A673 (cell line): ENCODE results near the gene FGF1. TPM values are rescaled to one million over a fixed set of nuclear protein-coding genes. Genes with fewer than 3 reads are reported as not detected.

Source experiments
- BruUV-seq: library from RNA; stranded (reverse); fragments of 400-500 nt; replicated peaks from 2 replicates; lab custom pipeline; 2021; lab: Mats Ljungman, UMichigan
- CTCF ChIA-PET: fragments of 300-600 bp; sonication (Branson Sonifier 250); formaldehyde crosslinking; loops from one replicate; lab custom pipeline; 2022; ENCODE audit warnings: antibody characterized with exemption; lab: Charles Lee
- POLR2A ChIA-PET: fragments of 300-600 bp; sonication (Branson Sonifier 250); formaldehyde crosslinking; loops from one replicate; lab custom pipeline; 2022; ENCODE audit warnings: antibody characterized with exemption; ENCODE audit not compliant: low non-redundant PET; lab: Charles Lee
- DNase-seq: peaks from one replicate; pipeline ENCODE4 v3.0.0-alpha.2; 2015; ENCODE audit warnings: low spot score
- H3K27ac ChIP-seq: fragments of 200-600 bp; sonication (generic); 2 replicates; pipeline ENCODE4 v1.5.1; 2016; ENCODE audit warnings: mixed run types, low read depth, mild to moderate bottlenecking, mixed read lengths, antibody characterized with exemption, low read length; ENCODE audit not compliant: poor library complexity, severe bottlenecking
- H3K27me3 ChIP-seq: fragments of 200-600 bp; sonication (generic); replicated peaks from 2 replicates; pipeline ENCODE4 v1.6.1; 2017; ENCODE audit warnings: mixed run types, low read depth, mild to moderate bottlenecking, mixed read lengths, antibody characterized with exemption, low read length; ENCODE audit not compliant: insufficient read depth, poor library complexity
- H3K36me3 ChIP-seq: fragments of 200-600 bp; sonication (generic); 2 replicates; pipeline ENCODE4 v1.6.1; 2016; ENCODE audit warnings: mixed run types, mild to moderate bottlenecking, mixed read lengths, antibody characterized with exemption, low read length; ENCODE audit not compliant: insufficient read depth, poor library complexity, severe bottlenecking
- H3K4me1 ChIP-seq: fragments of 200-600 bp; sonication (generic); 2 replicates; pipeline ENCODE4 v1.6.1; 2017; ENCODE audit warnings: mixed run types, mild to moderate bottlenecking, mixed read lengths, antibody characterized with exemption, low read length; ENCODE audit not compliant: insufficient read depth, poor library complexity, severe bottlenecking
- H3K4me3 ChIP-seq: fragments of 200-600 bp; sonication (generic); 2 replicates; pipeline ENCODE4 v1.5.1; 2016; ENCODE audit warnings: low read depth, mixed run types, mild to moderate bottlenecking, mixed read lengths, low read length; ENCODE audit not compliant: poor library complexity, severe bottlenecking
- H3K9me3 ChIP-seq: fragments of 200-600 bp; sonication (generic); 2 replicates; pipeline ENCODE4 v1.6.1; 2016; ENCODE audit warnings: mixed run types, low read depth, mild to moderate bottlenecking, mixed read lengths, antibody characterized with exemption, low read length; ENCODE audit not compliant: poor library complexity, severe bottlenecking
- EZH2 ChIP-seq: fragments of 200-600 bp; sonication (generic); IDR thresholded peaks from 2 replicates; pipeline ENCODE4 v1.6.1; 2017; ENCODE audit warnings: borderline replicate concordance, low read depth, mild to moderate bottlenecking, mixed read lengths, antibody characterized with exemption, low read length; ENCODE audit not compliant: poor library complexity, severe bottlenecking
- intact Hi-C: fragments of 100-400 bp; cut with micrococcal nuclease; formaldehyde crosslinking; loops from one replicate; pipeline ENCODE4 v1.10.0; 2022; ENCODE audit not compliant: unreplicated experiment
- total RNA-seq: library from RNA; stranded (reverse); gene quantifications from 2 replicates; pipeline ENCODE4 v1.2.3, GENCODE V29; 2021
- TF ChIP-seq, protein P1 (sequence below): fragments of 300-800, 200-600 bp; sonication (generic); conservative IDR thresholded peaks from 2 replicates; pipeline ENCODE4 v1.5.1; 2017; ENCODE audit warnings: low read depth, mild to moderate bottlenecking, antibody characterized with exemption, low read length, moderate library complexity, mixed read lengths

The FGF1 gene
- total RNA-seq, 1 experiment from 2014 or later = 0.71 TPM

DNA sequence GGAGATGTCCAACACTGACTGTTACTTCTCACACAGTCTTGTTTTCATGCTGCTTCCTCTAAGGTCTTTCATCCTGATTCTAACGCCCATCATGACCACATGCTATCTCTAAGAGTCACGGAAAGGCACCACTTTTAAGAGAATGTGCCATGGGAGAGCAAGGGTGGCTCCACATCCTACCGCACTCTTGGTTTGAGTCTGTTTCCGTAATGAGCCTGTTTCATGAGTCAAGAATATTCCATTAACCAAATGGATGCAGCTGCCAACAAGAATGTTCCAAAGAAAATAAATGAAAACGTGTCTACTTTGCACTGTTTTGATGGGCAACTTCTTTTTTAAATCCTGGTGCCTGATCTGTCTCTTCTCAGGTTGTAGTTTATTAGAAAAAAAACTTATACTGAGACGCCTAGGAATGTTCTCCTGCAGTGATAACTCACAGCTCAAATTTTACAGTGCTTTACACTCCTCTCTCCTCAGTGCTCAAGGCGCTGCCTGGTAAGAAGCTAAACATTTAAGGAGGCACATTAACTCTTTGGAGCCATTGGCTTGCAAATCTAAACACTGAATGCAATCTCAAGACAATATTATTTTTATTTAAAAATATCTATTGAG is 124.3 kb downstream of the FGF1 start:
- Histone ChIP-seq H3K27ac (no peak overlapping the region), H3K36me3 (no peaks in the 10 kb centered on the region), H3K4me1 (no peaks in the 10 kb centered on the region), H3K4me3 (no peak overlapping the region), H3K9me3 (no peaks in the 10 kb centered on the region), H3K27me3 (no peaks in the 10 kb centered on the region)
- ChIA-PET POLR2A (no interaction called here), CTCF (no interaction called here)
- BruUV-seq = no TSS peak
- DNase-seq = no peak
- TF ChIP-seq, protein P1, sequence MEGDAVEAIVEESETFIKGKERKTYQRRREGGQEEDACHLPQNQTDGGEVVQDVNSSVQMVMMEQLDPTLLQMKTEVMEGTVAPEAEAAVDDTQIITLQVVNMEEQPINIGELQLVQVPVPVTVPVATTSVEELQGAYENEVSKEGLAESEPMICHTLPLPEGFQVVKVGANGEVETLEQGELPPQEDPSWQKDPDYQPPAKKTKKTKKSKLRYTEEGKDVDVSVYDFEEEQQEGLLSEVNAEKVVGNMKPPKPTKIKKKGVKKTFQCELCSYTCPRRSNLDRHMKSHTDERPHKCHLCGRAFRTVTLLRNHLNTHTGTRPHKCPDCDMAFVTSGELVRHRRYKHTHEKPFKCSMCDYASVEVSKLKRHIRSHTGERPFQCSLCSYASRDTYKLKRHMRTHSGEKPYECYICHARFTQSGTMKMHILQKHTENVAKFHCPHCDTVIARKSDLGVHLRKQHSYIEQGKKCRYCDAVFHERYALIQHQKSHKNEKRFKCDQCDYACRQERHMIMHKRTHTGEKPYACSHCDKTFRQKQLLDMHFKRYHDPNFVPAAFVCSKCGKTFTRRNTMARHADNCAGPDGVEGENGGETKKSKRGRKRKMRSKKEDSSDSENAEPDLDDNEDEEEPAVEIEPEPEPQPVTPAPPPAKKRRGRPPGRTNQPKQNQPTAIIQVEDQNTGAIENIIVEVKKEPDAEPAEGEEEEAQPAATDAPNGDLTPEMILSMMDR = no peak
- no peak for TF ChIP-seq EZH2
- intact Hi-C loops = no loop called here

DNA sequence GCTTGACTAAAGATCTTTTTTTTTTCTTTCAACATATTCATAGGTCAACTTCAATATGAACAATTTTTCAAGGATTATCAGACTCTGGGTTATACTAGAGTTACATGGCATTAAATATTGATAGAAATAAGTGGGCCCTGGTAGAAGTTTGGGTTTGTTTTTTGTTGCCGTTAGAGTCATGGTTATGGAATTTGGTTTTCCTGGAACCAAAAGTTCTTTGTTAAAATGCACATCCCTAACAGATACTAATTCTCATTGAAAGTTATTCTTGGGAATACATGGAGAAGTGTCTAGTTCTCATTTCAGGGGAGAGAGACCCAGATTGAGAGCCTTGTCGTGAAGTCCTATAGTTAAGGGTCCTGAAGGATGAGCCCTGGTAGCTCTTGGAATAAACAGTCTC is 124.9 kb downstream of the FGF1 start:
- TF ChIP-seq, protein P1 = no peak
- no peak for TF ChIP-seq EZH2
- no peaks in the 10 kb centered on the region for H3K27me3 ChIP-seq
- H3K27ac ChIP-seq = no peak overlapping the region
- no peaks in the 10 kb centered on the region for H3K9me3 ChIP-seq
- no peaks in the 10 kb centered on the region for H3K36me3 ChIP-seq
- BruUV-seq = no TSS peak
- no peak for DNase-seq
- no peak overlapping the region for H3K4me3 ChIP-seq
- POLR2A ChIA-PET = no interaction called here
- no peaks in the 10 kb centered on the region for H3K4me1 ChIP-seq
- intact Hi-C loops = no loop called here
- CTCF ChIA-PET = no interaction called here

DNA sequence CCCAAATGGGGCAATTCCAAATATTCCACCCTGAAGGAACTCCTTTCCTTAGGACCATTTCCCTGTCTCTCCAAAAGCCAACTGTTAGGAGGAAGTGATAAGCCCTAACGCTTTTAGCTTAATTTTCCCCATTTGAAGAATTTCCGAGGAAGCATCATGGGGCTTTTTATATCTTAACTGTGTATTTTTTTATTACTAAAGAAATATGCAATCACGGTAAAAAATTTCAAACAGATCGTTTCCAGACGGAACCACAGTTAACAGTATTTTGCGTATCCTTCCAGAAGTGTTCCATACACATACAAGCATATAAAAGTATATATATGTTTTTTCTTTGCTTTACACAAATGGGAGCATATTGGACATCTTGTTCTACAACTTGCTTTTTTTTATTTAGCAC is 133.8 kb downstream of the FGF1 start:
- H3K27ac ChIP-seq = peak overlapping the region; percentile 56
- TF ChIP-seq EZH2 = no peak
- TF ChIP-seq, protein P1 = no peak
- H3K27me3 ChIP-seq = no peaks in the 10 kb centered on the region
- H3K4me3 ChIP-seq = peak overlapping the region; percentile 22
- POLR2A ChIA-PET = no interaction called here
- no peaks in the 10 kb centered on the region for H3K36me3 ChIP-seq
- peaks cover 38% of the 10 kb centered on the region for H3K4me1 ChIP-seq
- CTCF ChIA-PET = interaction anchor here (0.5 to 1.2 kb wide), 4 partner anchors 145 to 405 kb away, joined by 3 to 5 read pairs (median 4); no protein-coding TSS in a partner anchor
- no peaks in the 10 kb centered on the region for H3K9me3 ChIP-seq
- intact Hi-C loops = loop anchor here (10.0 kb wide), 1 partner anchor 537 kb away; the partner anchor contains the start of gene GNPDA1
- no TSS peak for BruUV-seq
- peak; percentile 31 for DNase-seq
